Kidney glomerular epithelial cell (primary cell): ENCODE measurements around the gene STXBP4.

Source experiments
- DNase-seq: peaks from one replicate; lab custom pipeline; 2025; lab: John Stamatoyannopoulos, UW

The STXBP4 gene

GRCh38 chr17:54971901-54972300 is 3.3 kb downstream of the STXBP4 start:
- no peak for DNase-seq

GRCh38 chr17:54972406-54973138 is 4.0 kb downstream of the STXBP4 start:
- no peak for DNase-seq

- DNase-seq, result no peak
Observed at GRCh38 chr17:54974759-54975158, 6.2 kb downstream of the STXBP4 start.

GRCh38 chr17:54976316-54976715 is 7.8 kb downstream of the STXBP4 start:
- no peak for DNase-seq

GRCh38 chr17:54977744-54978143 is 9.2 kb downstream of the STXBP4 start:
- DNase-seq, result no peak

GRCh38 chr17:54979657-54980056 is 11.1 kb downstream of the STXBP4 start:
- DNase-seq, result no peak

- DNase-seq, result no peak
Observed at GRCh38 chr17:54980375-54980774, 11.8 kb downstream of the STXBP4 start.

GRCh38 chr17:54982399-54982798 is 13.8 kb downstream of the STXBP4 start:
- DNase-seq, result no peak

GRCh38 chr17:54983260-54983659 is 14.7 kb downstream of the STXBP4 start:
- DNase-seq, result no peak

GRCh38 chr17:54985476-54985875 is 16.9 kb downstream of the STXBP4 start:
- DNase-seq, result no peak

- no peak for DNase-seq
Observed at GRCh38 chr17:54990118-54990517, 21.6 kb downstream of the STXBP4 start.

- no peak for DNase-seq
Observed at GRCh38 chr17:54991567-54991966, 23.0 kb downstream of the STXBP4 start.

GRCh38 chr17:54992797-54993639 is 24.5 kb downstream of the STXBP4 start:
- peak; percentile 79 for DNase-seq

GRCh38 chr17:54996441-54996840 is 27.9 kb downstream of the STXBP4 start:
- no peak for DNase-seq

GRCh38 chr17:55002458-55002857 is 33.9 kb downstream of the STXBP4 start:
- DNase-seq, result no peak

GRCh38 chr17:55004484-55004883 is 35.9 kb downstream of the STXBP4 start:
- DNase-seq, result no peak

GRCh38 chr17:55005520-55005919 is 37.0 kb downstream of the STXBP4 start:
- peak; percentile 16 for DNase-seq

GRCh38 chr17:55023626-55024025 is 55.1 kb downstream of the STXBP4 start:
- DNase-seq, result no peak

GRCh38 chr17:55037828-55038227 is 69.3 kb downstream of the STXBP4 start:
- no peak for DNase-seq

- no peak for DNase-seq
Observed at GRCh38 chr17:55038291-55038690, 69.7 kb downstream of the STXBP4 start.

- DNase-seq, result no peak
Observed at GRCh38 chr17:55040611-55041010, 72.0 kb downstream of the STXBP4 start.

GRCh38 chr17:55053855-55054254 is 85.3 kb downstream of the STXBP4 start:
- DNase-seq, result no peak

GRCh38 chr17:55054429-55054828 is 85.9 kb downstream of the STXBP4 start:
- DNase-seq, result no peak
